ENCODE measurements around the gene H3-3A. TPM values are rescaled to one million over a fixed set of nuclear protein-coding genes. Genes with fewer than 3 reads are reported as not detected.

The H3-3A gene
- total and polyA plus RNA-seq, 12 donors = 259 to 452 (median 317) TPM

GRCh38 chr1:226121049-226121586 is 58.6 kb downstream of the H3-3A start:
- DNase-seq = no peak
- Histone ChIP-seq H3K4me1 (peaks cover 3 to 16% (median 13%) of the 10 kb centered on the region in 9 donors), H3K27ac (peak overlapping the region in 8 of 10 donors; percentile 59 to 86 (median 77)), H3K36me3 (no peaks in the 10 kb centered on the region), H3K27me3 (peaks cover 0 to 11% (median 0%) of the 10 kb centered on the region in 7 donors), H3K4me3 (peak overlapping the region in 9 of 10 donors; percentile 61 to 83 (median 67)), H3K9me3 (no peaks in the 10 kb centered on the region)
- intact Hi-C loops (cut with DNase I) = loop anchor here (1.0 to 10.0 kb wide), 12 partner anchors 52 to 214 kb away; partner anchors contain the start of genes SDE2 (in 3 of the 10), H3-3A (in 2 of the 10) and ACBD3 (in 1 of the 10)
- 12 to 16% methylated on average over 37 of the region's 37 CpGs for WGBS, 2 donors
- TF ChIP-seq CTCF (IDR thresholded peaks at IDR 0.05) = no peak
- ATAC-seq = peak in 1 of 8 donors; percentile 1

Other genes starting within 250 kb of the H3-3A start
- gene TMEM63A, start 180.3 kb upstream of the H3-3A start, total RNA-seq = 10 to 100 TPM; 20.9 to 33.5 (median 24.7) TPM
- gene TMEM63A, start 180.3 kb upstream of the H3-3A start, polyA plus RNA-seq = 10 to 100 TPM; 10.4 to 69.1 TPM
- under 1 TPM in 7 of 10 donors, not detected in 3; 0.15 to 0.57 (median 0.25) TPM for gene LEFTY1, start 173.6 kb upstream of the H3-3A start, total RNA-seq
- under 1 TPM; 0.15 to 0.77 TPM for gene LEFTY1, start 173.6 kb upstream of the H3-3A start, polyA plus RNA-seq
- gene PYCR2, start 138.5 kb upstream of the H3-3A start, total RNA-seq = 10 to 100 TPM; 53.6 to 77.4 (median 62.7) TPM
- 10 to 100 TPM; 42.5 to 96.0 TPM for gene PYCR2, start 138.5 kb upstream of the H3-3A start, polyA plus RNA-seq
- 1 to 10 TPM in 2 of 10 donors, under 1 TPM in 8; 0.23 to 1.4 (median 0.65) TPM for gene LEFTY2, start 121.5 kb upstream of the H3-3A start, total RNA-seq
- gene LEFTY2, start 121.5 kb upstream of the H3-3A start, polyA plus RNA-seq = under 1 TPM; 0.29 to 0.35 TPM
- 10 to 100 TPM; 10.3 to 20.3 (median 13.9) TPM for gene SDE2, start 63.4 kb upstream of the H3-3A start, total RNA-seq
- gene SDE2, start 63.4 kb upstream of the H3-3A start, polyA plus RNA-seq = 1 to 10 TPM; 3.1 to 4.7 TPM
- gene ACBD3, start 124.0 kb downstream of the H3-3A start, total RNA-seq = 10 to 100 TPM; 25.3 to 39.1 (median 34.3) TPM
- gene ACBD3, start 124.0 kb downstream of the H3-3A start, polyA plus RNA-seq = 10 to 100 TPM in 1 of 2 donors, 1 to 10 TPM in 1; 9.3 to 11.3 TPM
- gene MIXL1, start 160.9 kb downstream of the H3-3A start, total RNA-seq = under 1 TPM in 3 of 10 donors, not detected in 7; 0.28 to 0.37 (median 0.32) TPM
- under 1 TPM in 1 of 2 donors, not detected in 1; 0.01 TPM for gene MIXL1, start 160.9 kb downstream of the H3-3A start, polyA plus RNA-seq
- gene LIN9, start 246.4 kb downstream of the H3-3A start, total RNA-seq = 10 to 100 TPM in 9 of 10 donors, 1 to 10 TPM in 1; 7.9 to 25.6 (median 19.2) TPM
- 10 to 100 TPM in 1 of 2 donors, 1 to 10 TPM in 1; 5.8 to 17.5 TPM for gene LIN9, start 246.4 kb downstream of the H3-3A start, polyA plus RNA-seq

Measured in heart right ventricle (tissue), 16 donors.